K562 (cell line): ENCODE measurements around the gene STK11. TPM values are rescaled to one million over a fixed set of nuclear protein-coding genes. Genes with fewer than 3 reads are reported as not detected.

Experiments
- ATAC-seq: fragments of 200-7000 bp; cut with Tn5 transposase; 3 replicates; pipeline ENCODE4 v1.9.1; 2020; ENCODE audit warnings: moderate library complexity
- BruUV-seq: library from RNA; stranded (reverse); fragments of 400-500 nt; replicated peaks from 2 replicates; lab custom pipeline; 2021; lab: Mats Ljungman, UMichigan
- CTCF ChIA-PET: fragments of 300-600 bp; formaldehyde crosslinking; extraction: SDS; loops from one replicate; lab custom pipeline; 2021; ENCODE audit warnings: low intra/inter-chr PET ratio; lab: Yijun Ruan, JAX
- POLR2A ChIA-PET: fragments of 300-600, 350-650 bp; sonication (Branson Sonifier 250); formaldehyde crosslinking; extraction: SDS; loops from one replicate; lab custom pipeline; 2021; ENCODE audit warnings: antibody characterized with exemption, inconsistent platforms; lab: Yijun Ruan, JAX
- DNase-seq, 4 experiments: peaks; one replicate each; pipeline versions ENCODE4 v3.0.0 to v3.0.0-alpha.2; 2011 to 2018; ENCODE audit warnings: low spot score in 3 of 4, mixed read lengths in 3 of 4; ENCODE audit errors: extremely low read depth in 1 of 4
- FAIRE-seq: peaks from 2 replicates; lab custom pipeline; 2011; peaks lifted over from hg19 to GRCh38; lab: Jason Lieb, UNC
- H2AFZ ChIP-seq: 2 replicates; pipeline ENCODE4 v1.6.0; 2011; ENCODE audit warnings: low read depth, low read length, control low read depth, inconsistent platforms
- H3K27ac ChIP-seq: fragments of 200-600 bp; 3 replicates; pipeline ENCODE4 v1.8.0; 2011; ENCODE audit warnings: low read depth, mild to moderate bottlenecking, control low read depth, inconsistent platforms, low read length, moderate library complexity, mixed read lengths; ENCODE audit errors: extremely low read depth
- H3K27me3 ChIP-seq, 2 experiments: fragments of 300-600 bp in 1 of 2; 2 replicates in 1 of 2; 3 replicates in 1 of 2; pipeline versions ENCODE4 v1.6.0 to v1.8.0; 2011; ENCODE audit warnings: inconsistent platforms in 2 of 2, low read length in 2 of 2, mild to moderate bottlenecking in 1 of 2, mixed read lengths in 1 of 2, moderate library complexity in 1 of 2; ENCODE audit not compliant: control insufficient read depth in 2 of 2, insufficient read depth in 2 of 2
- H3K36me3 ChIP-seq: fragments of 300-600 bp; 3 replicates; pipeline ENCODE4 v1.8.0; 2011; ENCODE audit warnings: mild to moderate bottlenecking, low read length, inconsistent platforms; ENCODE audit not compliant: control insufficient read depth, insufficient read depth
- H3K4me1 ChIP-seq, 2 experiments: fragments of 200-600 bp in 1 of 2; replicated peaks in 1 of 2; 2 replicates in 1 of 2; 3 replicates in 1 of 2; pipeline versions ENCODE4 v1.5.1 to v1.8.0; 2011; ENCODE audit warnings: inconsistent platforms in 2 of 2, low read length in 2 of 2, mild to moderate bottlenecking in 1 of 2, mixed read lengths in 1 of 2, moderate library complexity in 1 of 2; ENCODE audit not compliant: control insufficient read depth in 2 of 2, insufficient read depth in 2 of 2
- H3K4me2 ChIP-seq: 2 replicates; pipeline ENCODE4 v1.6.1; 2011; ENCODE audit warnings: low read length, control low read depth, inconsistent platforms, mixed read lengths; ENCODE audit not compliant: insufficient read depth
- H3K4me3 ChIP-seq: fragments of 200-600 bp; sonication (generic), shearing (Covaris generic); 2 replicates; pipeline ENCODE4 v1.5.1; 2016; ENCODE audit warnings: control low read depth, inconsistent platforms
- H3K79me2 ChIP-seq: fragments of 200-600 bp; 3 replicates; pipeline ENCODE4 v1.8.0; 2011; ENCODE audit warnings: low read length, inconsistent platforms; ENCODE audit not compliant: control insufficient read depth, insufficient read depth
- H3K9ac ChIP-seq, 2 experiments: 2 replicates each; pipeline versions ENCODE4 v1.6.0 to v1.6.1; 2011; ENCODE audit warnings: low read depth in 2 of 2, low read length in 2 of 2, control low read depth in 1 of 2, inconsistent platforms in 1 of 2, mild to moderate bottlenecking in 1 of 2, mixed read lengths in 1 of 2; ENCODE audit not compliant: insufficient read depth in 1 of 2
- H3K9me1 ChIP-seq: one replicate; pipeline ENCODE4 v1.6.0; 2011; ENCODE audit warnings: inconsistent platforms, mild to moderate bottlenecking, low read length, moderate library complexity; ENCODE audit not compliant: control insufficient read depth, insufficient read depth
- H3K9me3 ChIP-seq: replicated peaks from 2 replicates; pipeline ENCODE4 v1.5.1; 2011; ENCODE audit warnings: low read depth, low read length, inconsistent platforms; ENCODE audit not compliant: control insufficient read depth, insufficient read depth
- H4K20me1 ChIP-seq: replicated peaks from 2 replicates; pipeline ENCODE4 v1.6.1; 2011; ENCODE audit warnings: low read length, inconsistent platforms, mixed read lengths; ENCODE audit not compliant: control insufficient read depth, insufficient read depth
- BCOR ChIP-seq: fragments of 450-650 bp; IDR thresholded peaks from 2 replicates; pipeline ENCODE4 v1.6.1; 2016
- FOXA1 ChIP-seq: fragments of 450-650 bp; IDR thresholded peaks from 2 replicates; pipeline ENCODE4 v1.6.1; 2016; ENCODE audit warnings: mild to moderate bottlenecking, borderline replicate concordance
- HMGN3 ChIP-seq: IDR thresholded peaks from 2 replicates; pipeline ENCODE4 v1.6.1; 2011; ENCODE audit warnings: borderline replicate concordance, low read depth, mild to moderate bottlenecking, mixed read lengths, low read length; ENCODE audit not compliant: insufficient read length; ENCODE audit errors: extremely low read depth
- SAP30 ChIP-seq: fragments of 200-600 bp; sonication (generic); IDR thresholded peaks from 2 replicates; pipeline ENCODE4 v1.6.1; 2012; ENCODE audit warnings: borderline replicate concordance, low read depth, mild to moderate bottlenecking, moderate library complexity, low read length, control low read depth, inconsistent platforms; ENCODE audit not compliant: insufficient read depth, poor library complexity, severe bottlenecking
- ZC3H4 ChIP-seq: sonication (generic); formaldehyde crosslinking; IDR thresholded peaks from 2 replicates; pipeline ENCODE4 v1.9.0; 2021; ENCODE audit warnings: missing genetic modification reagents, borderline replicate concordance
- ZNF253 ChIP-seq: fragments of 250-450 bp; sonication (Bioruptor Pico); conservative IDR thresholded peaks from 2 replicates; pipeline ENCODE4 v1.6.1; 2021; ENCODE audit warnings: mild to moderate bottlenecking
- ZNF778 ChIP-seq: fragments of 450-650 bp; formaldehyde crosslinking; IDR thresholded peaks from 2 replicates; pipeline ENCODE4 v1.4.0; 2020; ENCODE audit warnings: mild to moderate bottlenecking, moderate library complexity
- WGBS: fragments of 100-300 bp; shearing (Covaris generic); methylation state at CpG from one replicate; pipeline ENCODE4 v1.1.6; 2016; ENCODE audit warnings: low coverage, mixed read lengths; ENCODE audit not compliant: insufficient coverage; ENCODE audit errors: missing lambda C conversion rate; 5-methylcytosine and 5-hydroxymethylcytosine counted together
- in situ Hi-C: fragments of 300-500 bp; cut with MboI; formaldehyde crosslinking; loops from 4 replicates; pipeline ENCODE4 v1.15.0; 2018; ENCODE audit warnings: inconsistent platforms, mixed read lengths
- intact Hi-C: fragments of 100-400 bp; cut with micrococcal nuclease; formaldehyde crosslinking; loops from 2 replicates; pipeline ENCODE4 v1.14.2; 2022
- polyA plus RNA-seq, 8 experiments: library from polyadenylated mRNA; depleted of rRNA in 4 of 8; stranded (reverse) in 5 of 8; unstranded in 3 of 8; fragments of >200 nt; fragmentation: Nextera tagmentation in 2 of 8; fragmentation: Illumina TruSeq in 1 of 8; extraction: Ambion mirVana in 2 of 8; extraction: Trizol in 1 of 8; gene quantifications; 2 replicates each; pipeline versions ENCODE4 v1.2.1 to v1.2.3, GENCODE V29; 2011 to 2014; ENCODE audit warnings: inconsistent platforms in 1 of 8, missing spikeins in 1 of 8
- total RNA-seq, 7 experiments: library from RNA; depleted of rRNA in 6 of 7; stranded (reverse); fragments of >200 nt in 6 of 7; fragmentation: Illumina TruSeq in 2 of 7; extraction: Trizol in 2 of 7; gene quantifications; 2 replicates each; pipeline versions ENCODE4 v1.2.1 to v1.2.3, GENCODE V29; 2011 to 2021; ENCODE audit warnings: low replicate concordance in 1 of 7

The STK11 gene
- total and polyA plus RNA-seq, 9 of the 15 experiments (the other 6 are each of a cell fraction or from before 2014, with no cell fraction given) = 0.15 to 96.5 (median 31.7) TPM

DNA sequence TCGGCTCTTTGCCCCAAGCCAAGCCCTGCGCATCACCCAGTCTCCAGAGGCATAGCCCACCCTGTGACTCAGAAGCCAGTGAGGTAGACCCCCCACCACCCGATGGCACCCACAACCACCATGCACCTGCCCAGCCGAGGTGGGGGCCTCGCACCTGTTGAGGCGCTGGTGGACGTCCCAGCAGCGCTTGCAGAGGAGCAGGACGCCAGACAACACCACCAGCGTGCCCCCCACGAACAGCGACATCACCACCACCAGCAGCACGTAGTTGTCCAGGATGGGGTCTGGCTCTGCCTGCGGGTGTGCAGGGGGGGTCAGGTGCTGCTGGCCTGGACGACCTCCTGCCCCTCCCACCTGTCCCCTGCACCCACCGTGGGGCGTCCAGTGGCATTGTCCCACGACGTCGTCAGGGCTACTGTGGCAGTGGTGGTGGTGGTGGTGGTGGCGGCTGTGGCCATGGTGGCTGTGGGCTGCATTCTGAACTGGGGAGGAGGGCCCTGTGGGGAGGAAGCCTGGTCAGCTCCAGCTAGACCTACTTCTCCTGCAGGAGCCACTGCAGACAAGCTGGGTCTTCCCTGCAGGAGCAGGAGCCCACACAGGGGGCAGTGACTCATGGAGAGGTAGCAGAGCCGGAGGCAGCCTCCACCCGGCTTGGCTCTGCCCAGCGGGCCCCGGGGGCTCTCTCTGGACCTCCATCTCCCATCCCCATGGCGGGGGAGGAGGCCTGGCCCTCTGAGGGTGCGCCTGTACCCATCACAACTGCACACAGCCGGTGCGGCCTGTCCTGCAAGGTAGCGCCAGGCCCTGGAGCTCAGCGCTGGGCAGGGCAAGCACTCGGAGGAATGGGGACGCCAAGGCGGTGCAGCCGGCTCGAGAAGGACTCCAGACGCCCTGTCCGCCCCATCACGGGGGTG lies 30.3 kb downstream of the STK11 start:
- Histone ChIP-seq H3K27me3 (no peaks in the 10 kb centered on the region), H3K9me1 (no peaks in the 10 kb centered on the region), H3K4me3 (no peak overlapping the region), H3K27ac (no peak overlapping the region), H3K4me1 (peaks cover 14 to 99% of the 10 kb centered on the region in 2 experiments), H3K9me3 (no peaks in the 10 kb centered on the region), H3K9ac (peak overlapping the region in 1 of 2 experiments; percentile 35; a peak in 1 of 4 replicates), H2AFZ (no peak overlapping the region), H3K79me2 (peaks cover 7% of the 10 kb centered on the region; the same call in 1 of the 3 replicates), H4K20me1 (no peaks in the 10 kb centered on the region), H3K36me3 (peaks cover 40% of the 10 kb centered on the region; the same call in 1 of the 3 replicates), H3K4me2 (no peak overlapping the region)
- 92% methylated on average over 37 of the region's 39 CpGs for WGBS
- ChIA-PET CTCF (no interaction called here), POLR2A (no interaction called here)
- ATAC-seq = no peak
- no peak for FAIRE-seq
- no TSS peak for BruUV-seq
- DNase-seq = no peak
- TF ChIP-seq SAP30 = no peak
- TF ChIP-seq ZNF778 = no peak
- no peak for TF ChIP-seq ZC3H4 (CRISPR knock-in tag)
- TF ChIP-seq ZNF253 (CRISPR knock-in tag) = no peak
- no peak for TF ChIP-seq FOXA1
- TF ChIP-seq BCOR = no peak
- TF ChIP-seq HMGN3 = no peak
- intact Hi-C loops (loop anchor here (2.0 kb wide), 1 partner anchor 15 kb away; no protein-coding TSS in a partner anchor), in situ Hi-C loops (loop anchor here (25.0 kb wide), 1 partner anchor 474 kb away; the partner anchor contains the start of gene MISP)
